GM12891 (cell line): ENCODE results near the gene TMEM131.

ENCODE experiments used
- POLR2A ChIP-seq: IDR thresholded peaks from 2 replicates; pipeline ENCODE4 v1.6.1; 2011; ENCODE audit warnings: low read depth, low read length, control low read depth
- POLR2AphosphoS5 ChIP-seq: IDR thresholded peaks from 2 replicates; pipeline ENCODE4 v1.6.1; 2011; ENCODE audit warnings: low read depth, low read length, control low read depth
- POU2F2 ChIP-seq: IDR thresholded peaks from 2 replicates; pipeline ENCODE4 v1.6.1; 2011; ENCODE audit warnings: low read depth, mild to moderate bottlenecking, control low read depth, low read length, moderate library complexity
- TAF1 ChIP-seq: IDR thresholded peaks from 2 replicates; pipeline ENCODE4 v1.6.1; 2011; ENCODE audit warnings: low read depth, low read length, control low read depth

- no peak for TF ChIP-seq POLR2A
- TF ChIP-seq TAF1 = no peak
- no peak for TF ChIP-seq POLR2AphosphoS5
- no peak for TF ChIP-seq POU2F2
Observed at GRCh38 chr2:97764559-97765263, 231.0 kb downstream of the TMEM131 start.
